A549 (cell line): ENCODE data around the gene SCNN1B. TPM values are rescaled to one million over a fixed set of nuclear protein-coding genes. Genes with fewer than 3 reads are reported as not detected.
"Not testable (repeated sequence)": the region's sequence is repeated elsewhere in the genome, so short reads cannot be mapped to it uniquely, and the experiment has no call there.

Experiments used
- ATAC-seq, 2 experiments: fragments of 200-7000 bp in 1 of 2; fragments of >200 bp in 1 of 2; cut with Nextera tagmentation in 1 of 2; cut with Tn5 transposase in 1 of 2; 3 replicates each; pipeline versions ENCODE4 v1.8.0 to v1.9.1; 2018 to 2020; ENCODE audit warnings: mild to moderate bottlenecking in 1 of 2, moderate library complexity in 1 of 2
- CTCF ChIA-PET: fragments of 300-600 bp; sonication (Branson Sonifier 250); formaldehyde crosslinking; extraction: SDS; loops from one replicate; lab custom pipeline; 2021; ENCODE audit warnings: antibody characterized with exemption, inconsistent platforms; lab: Yijun Ruan, JAX
- POLR2A ChIA-PET: fragments of 350-600 bp; formaldehyde crosslinking; extraction: SDS; loops from one replicate; lab custom pipeline; 2021; ENCODE audit warnings: antibody characterized with exemption, inconsistent platforms; lab: Yijun Ruan, JAX
- DNase-seq, 2 experiments: peaks; one replicate each; pipeline versions ENCODE4 v3.0.0 to v3.0.0-alpha.2; 2011 to 2016; ENCODE audit warnings: low read depth in 1 of 2, low spot score in 1 of 2
- FAIRE-seq: peaks from 2 replicates; lab custom pipeline; 2011; peaks lifted over from hg19 to GRCh38; lab: Jason Lieb, UNC
- H3K27ac ChIP-seq, 2 experiments: fragments of >200 bp; sonication (Bioruptor Twin); formaldehyde crosslinking; 3 replicates each; pipeline ENCODE4 v1.5.1; 2016 to 2017
- H3K4me1 ChIP-seq: fragments of >200 bp; sonication (Bioruptor Twin); formaldehyde crosslinking; 3 replicates; pipeline ENCODE4 v1.6.1; 2016
- H3K4me2 ChIP-seq: fragments of >200 bp; sonication (Bioruptor Twin); formaldehyde crosslinking; 3 replicates; pipeline ENCODE4 v1.6.1; 2016
- H3K4me3 ChIP-seq: fragments of >200 bp; sonication (Bioruptor Twin); formaldehyde crosslinking; 3 replicates; pipeline ENCODE4 v1.5.1; 2016
- H3K9me3 ChIP-seq: fragments of >200 bp; sonication (Bioruptor Twin); formaldehyde crosslinking; 3 replicates; pipeline ENCODE4 v1.6.1; 2016
- BHLHE40 ChIP-seq: IDR thresholded peaks from 2 replicates; pipeline ENCODE4 v1.6.1; 2012; ENCODE audit warnings: low read depth, low read length, inconsistent platforms
- CBX2 ChIP-seq: fragments of 200-600 bp; sonication (generic); IDR thresholded peaks from 2 replicates; pipeline ENCODE4 v1.6.1; 2016; ENCODE audit warnings: low read depth, mild to moderate bottlenecking, borderline replicate concordance
- EP300 ChIP-seq, 2 experiments: fragments of >200 bp; sonication (Bioruptor Twin); formaldehyde crosslinking; IDR thresholded peaks; 2 replicates in 1 of 2; 3 replicates in 1 of 2; pipeline ENCODE4 v1.6.1; 2016 to 2017
- FOXS1 ChIP-seq: fragments of 250-450 bp; sonication (Bioruptor Pico); IDR thresholded peaks from 2 replicates; pipeline ENCODE4 v1.5.0; 2020; ENCODE audit warnings: mild to moderate bottlenecking, moderate library complexity
- GATA3 ChIP-seq: IDR thresholded peaks from 2 replicates; pipeline ENCODE4 v1.6.1; 2012; ENCODE audit warnings: borderline replicate concordance
- HEYL ChIP-seq: fragments of 250-450 bp; sonication (Bioruptor Pico); IDR thresholded peaks from 2 replicates; pipeline ENCODE4 v1.8.0; 2021; ENCODE audit warnings: mild to moderate bottlenecking, moderate library complexity
- HOXB13 ChIP-seq: fragments of 250-450 bp; sonication (Bioruptor Pico); IDR thresholded peaks from 2 replicates; pipeline ENCODE4 v1.5.0; 2020; ENCODE audit warnings: low read depth, mild to moderate bottlenecking, moderate library complexity
- KDM1A ChIP-seq: fragments of 200-600 bp; sonication (generic); IDR thresholded peaks from 2 replicates; pipeline ENCODE4 v1.6.1; 2016; ENCODE audit warnings: low read depth, mild to moderate bottlenecking
- KDM5A ChIP-seq: fragments of 200-600 bp; sonication (generic); IDR thresholded peaks from 2 replicates; pipeline ENCODE4 v1.6.1; 2016; ENCODE audit warnings: antibody characterized with exemption, mild to moderate bottlenecking
- NFE2L2 ChIP-seq: fragments of 150-350 bp; conservative IDR thresholded peaks from 2 replicates; pipeline ENCODE4 v1.6.1; 2014; ENCODE audit warnings: low read length
- POLR2A ChIP-seq: IDR thresholded peaks from 2 replicates; pipeline ENCODE4 v1.6.1; 2012; ENCODE audit warnings: mild to moderate bottlenecking, low read length
- POLR2AphosphoS2 ChIP-seq: conservative IDR thresholded peaks from 2 replicates; pipeline ENCODE4 v1.6.1; 2012; ENCODE audit warnings: low read length, improper control_type of control experiment, inconsistent platforms
- RCOR1 ChIP-seq: fragments of 150-350 bp; IDR thresholded peaks from 2 replicates; pipeline ENCODE4 v1.6.1; 2014; ENCODE audit warnings: antibody characterized with exemption, low read length, low read depth
- SMC3 ChIP-seq: fragments of >200 bp; sonication (Bioruptor Twin); formaldehyde crosslinking; IDR thresholded peaks from 3 replicates; pipeline ENCODE4 v1.6.1; 2018; ENCODE audit warnings: inconsistent platforms
- TP53 ChIP-seq: fragments of 250-450 bp; sonication (Bioruptor Pico); IDR thresholded peaks from 2 replicates; pipeline ENCODE4 v1.5.0; 2021; ENCODE audit warnings: mild to moderate bottlenecking, moderate library complexity
- ZSCAN20 ChIP-seq: fragments of 250-450 bp; sonication (Bioruptor Pico); IDR thresholded peaks from 2 replicates; pipeline ENCODE4 v1.8.0; 2022; ENCODE audit warnings: mild to moderate bottlenecking, moderate library complexity
- WGBS: methylation state at CpG from one replicate; pipeline ENCODE4 v1.1.6; 2017; ENCODE audit errors: missing lambda C conversion rate; 5-methylcytosine and 5-hydroxymethylcytosine counted together
- polyA plus RNA-seq, 4 experiments: library from polyadenylated mRNA; depleted of rRNA in 3 of 4; stranded (reverse); fragments of >200 nt; fragmentation: RNase III in 1 of 4; extraction: RNeasy Plus Mini Kit Qiagen cat#74134 plus additional on column Dnase treatment in 1 of 4; gene quantifications; 2 replicates in 3 of 4; 3 replicates in 1 of 4; pipeline ENCODE4 v1.2.3, GENCODE V29; 2011 to 2017
- TF ChIP-seq, protein P1 (sequence below): fragments of 250-450 bp; sonication (Bioruptor Pico); IDR thresholded peaks from 2 replicates; pipeline ENCODE4 v1.5.0; 2021; ENCODE audit warnings: mild to moderate bottlenecking, moderate library complexity, borderline replicate concordance
- TF ChIP-seq, protein P2 (sequence below): IDR thresholded peaks from 2 replicates; pipeline ENCODE4 v1.6.1; 2012

The SCNN1B gene
- polyA plus RNA-seq, 2 of the 4 experiments (the other 2 are of a cell fraction) = 0.25 TPM; not detected in 1

- Histone ChIP-seq H3K4me1 (peaks cover 11% of the 10 kb centered on the region; the same call in 1 of the 3 replicates), H3K9me3 (no peaks in the 10 kb centered on the region), H3K27ac (no peak overlapping the region), H3K4me2 (no peak overlapping the region), H3K4me3 (no peak overlapping the region)
- ChIA-PET CTCF (interaction anchor here (0.5 to 1.9 kb wide), 3 partner anchors 75 to 177 kb away, joined by 3 to 6 read pairs (median 4); partner anchors contain the start of gene SCNN1G), POLR2A (no interaction called here)
- DNase-seq (no peak), ATAC-seq (no peak), FAIRE-seq (no peak)
- WGBS = 70% methylated on average over 8 of the region's 8 CpGs
- TF ChIP-seq EP300 (IDR thresholded peaks at IDR 0.05) (no peak), HEYL (CRISPR knock-in tag) (no peak), POLR2A (no peak), KDM1A (no peak), NFE2L2 (no peak), FOXS1 (CRISPR knock-in tag) (no peak), TP53 (CRISPR knock-in tag) (no peak), CBX2 (no peak), KDM5A (no peak)
- TF ChIP-seq, protein P1, sequence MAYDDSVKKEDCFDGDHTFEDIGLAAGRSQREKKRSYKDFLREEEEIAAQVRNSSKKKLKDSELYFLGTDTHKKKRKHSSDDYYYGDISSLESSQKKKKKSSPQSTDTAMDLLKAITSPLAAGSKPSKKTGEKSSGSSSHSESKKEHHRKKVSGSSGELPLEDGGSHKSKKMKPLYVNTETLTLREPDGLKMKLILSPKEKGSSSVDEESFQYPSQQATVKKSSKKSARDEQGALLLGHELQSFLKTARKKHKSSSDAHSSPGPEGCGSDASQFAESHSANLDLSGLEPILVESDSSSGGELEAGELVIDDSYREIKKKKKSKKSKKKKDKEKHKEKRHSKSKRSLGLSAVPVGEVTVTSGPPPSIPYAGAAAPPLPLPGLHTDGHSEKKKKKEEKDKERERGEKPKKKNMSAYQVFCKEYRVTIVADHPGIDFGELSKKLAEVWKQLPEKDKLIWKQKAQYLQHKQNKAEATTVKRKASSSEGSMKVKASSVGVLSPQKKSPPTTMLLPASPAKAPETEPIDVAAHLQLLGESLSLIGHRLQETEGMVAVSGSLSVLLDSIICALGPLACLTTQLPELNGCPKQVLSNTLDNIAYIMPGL (CRISPR knock-in tag) = no peak
Measured at GRCh38 chr16:23359092-23359760, 57.1 kb downstream of the SCNN1B start.

DNA sequence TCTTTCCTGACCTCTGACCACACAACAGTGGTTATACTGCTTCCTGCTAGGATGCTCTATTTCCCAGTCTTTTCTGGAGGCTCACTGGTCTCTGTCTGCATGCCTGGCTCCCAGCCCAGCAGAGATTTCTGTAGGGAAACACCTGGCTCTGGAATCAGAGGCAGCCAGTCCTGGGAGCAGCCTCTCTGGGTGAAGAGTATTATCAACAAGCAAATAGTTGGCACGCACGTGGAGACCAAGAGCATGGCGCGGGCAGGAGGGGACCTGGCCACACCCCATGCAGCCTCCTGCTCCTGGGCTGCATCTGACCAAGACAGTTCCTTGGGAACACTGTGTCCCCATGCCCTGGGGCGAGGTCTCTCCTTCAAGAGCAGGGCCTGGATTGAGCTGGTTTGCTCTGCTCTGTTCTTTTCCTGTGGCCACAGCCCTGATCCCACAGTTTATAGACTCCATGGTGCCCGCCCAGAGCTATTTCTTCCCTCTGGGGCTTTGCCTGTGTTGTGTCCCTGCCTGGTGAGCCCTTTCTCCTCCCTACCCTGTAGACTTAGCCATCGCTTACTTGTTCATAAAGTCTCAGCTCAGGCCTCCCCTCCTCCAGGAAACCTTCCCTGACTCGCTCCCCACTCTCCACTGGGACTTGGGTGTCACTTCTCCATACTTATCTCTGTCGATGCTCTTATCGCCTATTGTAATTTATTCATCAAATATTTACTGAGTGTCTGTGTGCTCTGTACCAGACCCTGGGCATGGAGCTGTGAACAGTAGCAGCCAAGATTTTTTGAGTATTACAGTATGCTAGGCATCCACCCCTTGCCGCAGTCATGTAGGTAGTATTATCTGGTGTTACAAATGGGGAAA is 60.6 kb downstream of the SCNN1B start:
- Histone ChIP-seq H3K4me2 (peak overlapping the region; percentile 16; the same call in 2 of the 3 replicates), H3K9me3 (no peaks in the 10 kb centered on the region), H3K4me3 (no peak overlapping the region)
- 31% methylated on average over 10 of the region's 11 CpGs for WGBS
- TF ChIP-seq KDM5A = no peak
- TF ChIP-seq, protein P2, sequence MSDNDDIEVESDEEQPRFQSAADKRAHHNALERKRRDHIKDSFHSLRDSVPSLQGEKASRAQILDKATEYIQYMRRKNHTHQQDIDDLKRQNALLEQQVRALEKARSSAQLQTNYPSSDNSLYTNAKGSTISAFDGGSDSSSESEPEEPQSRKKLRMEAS = peak; percentile 49; the same call in 1 of the 2 replicates
- TF ChIP-seq, all 56 proteins: peak for 1
- CTCF ChIA-PET = interaction anchor here (0.5 to 0.6 kb wide), 2 partner anchors 68 to 76 kb away, joined by 3 read pairs; no protein-coding TSS in a partner anchor
- Histone ChIP-seq H3K27ac (peak overlapping the region in 1 of 2 experiments; percentile 54; a peak in 1 of 6 replicates), H3K4me1 (peaks cover 11% of the 10 kb centered on the region; the same call in 1 of the 3 replicates)
- FAIRE-seq (no peak), DNase-seq (peak in 1 of 2 experiments; percentile 76), ATAC-seq (peak; percentile 63 to 86)
- POLR2A ChIA-PET = no interaction called here

DNA sequence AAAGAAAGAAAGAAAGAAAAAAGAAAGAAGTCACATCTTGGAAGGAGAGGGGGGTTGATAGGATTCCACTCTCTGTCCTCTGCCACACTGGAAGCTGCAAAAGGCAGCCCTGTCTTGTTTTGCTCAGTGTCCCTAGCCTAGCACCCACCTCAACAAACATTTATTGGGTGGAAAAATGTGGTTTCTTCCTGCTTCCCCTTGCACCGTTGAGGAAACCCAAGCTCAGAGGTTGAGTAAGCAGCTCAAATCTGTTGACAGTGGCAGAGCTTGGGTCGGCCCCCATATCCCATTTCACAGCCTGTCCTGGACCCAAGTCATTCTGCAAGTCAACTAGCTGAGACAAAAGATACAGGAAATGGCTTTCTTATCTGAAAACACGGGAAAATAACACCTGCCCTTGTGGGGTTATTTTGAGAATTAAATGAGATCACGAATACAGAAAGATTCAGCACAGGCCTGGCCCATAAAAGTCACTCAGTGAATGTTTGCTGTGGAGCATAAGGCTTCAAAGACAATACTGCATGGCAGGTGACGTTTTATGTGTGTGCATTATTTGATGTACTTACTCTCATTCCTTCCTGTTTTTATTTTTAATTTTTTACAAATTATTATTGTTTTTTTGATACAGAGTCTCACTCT is 63.6 kb downstream of the SCNN1B start:
- FAIRE-seq = no peak
- Histone ChIP-seq H3K4me2 (no peak overlapping the region), H3K9me3 (no peaks in the 10 kb centered on the region)
- peak in 1 of 2 experiments; percentile 40 for DNase-seq
- ChIA-PET CTCF (interaction anchor here (2.8 kb wide), 1 partner anchor 69 kb away, joined by 10 read pairs; no protein-coding TSS in a partner anchor), POLR2A (no interaction called here)
- TF ChIP-seq KDM5A = no peak
- no peak for TF ChIP-seq RCOR1
- no peak for TF ChIP-seq ZSCAN20
- no peak for TF ChIP-seq HOXB13 (CRISPR knock-in tag)
- no peak for TF ChIP-seq BHLHE40
- no peak for TF ChIP-seq GATA3
- no peak for TF ChIP-seq POLR2AphosphoS2
- no peak for TF ChIP-seq SMC3
- TF ChIP-seq, all 56 proteins: peak for 0
- 25% methylated on average over 5 of the region's 5 CpGs for WGBS
- peak overlapping the region in 1 of 2 experiments; percentile 41; a peak in 1 of 6 replicates for H3K27ac ChIP-seq
- ATAC-seq = no peak; a peak in 1 of 6 replicates
- peaks cover 18% of the 10 kb centered on the region; the same call in 1 of the 3 replicates for H3K4me1 ChIP-seq
- H3K4me3 ChIP-seq = no peak overlapping the region

DNA sequence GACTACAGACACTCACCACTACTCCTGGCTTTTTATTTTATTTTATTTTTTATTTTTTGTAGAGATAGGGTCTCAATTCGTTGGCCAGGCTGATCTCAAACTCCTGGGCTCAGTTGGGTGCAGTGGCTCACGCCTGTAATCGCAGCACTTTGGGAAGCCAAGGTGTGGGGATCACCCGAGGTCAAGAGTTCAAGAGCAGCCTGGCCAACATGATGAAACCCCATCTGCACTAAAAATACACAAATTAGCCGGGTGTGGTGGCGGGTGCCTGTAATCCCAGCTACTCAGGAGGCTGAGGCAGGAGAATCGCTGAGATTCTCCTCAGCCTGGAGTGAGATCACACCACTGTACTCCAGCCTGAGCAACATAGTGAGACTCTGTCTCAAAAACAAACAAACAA is 64.2 kb downstream of the SCNN1B start:
- CTCF ChIA-PET = interaction anchor here (1.0 to 2.8 kb wide), 2 partner anchors 69 to 468 kb away, joined by 3 to 10 read pairs; no protein-coding TSS in a partner anchor
- H3K4me2 ChIP-seq, H3K9me3 ChIP-seq, DNase-seq, POLR2A ChIA-PET, ATAC-seq, H3K27ac ChIP-seq, FAIRE-seq, H3K4me3 ChIP-seq: not testable (repeated sequence)
- peaks cover 18% of the 10 kb centered on the region; the same call in 1 of the 3 replicates for H3K4me1 ChIP-seq
- WGBS = 76% methylated on average over 7 of the region's 7 CpGs
